GM18502 (cell line): ENCODE data around the gene ADCY2.

Source experiments
- ATAC-seq: cut with Tn5 transposase; IDR thresholded peaks from one replicate; pipeline ENCODE4 v1.9.1; 2021; ENCODE audit warnings: mild to moderate bottlenecking; ENCODE audit not compliant: unreplicated experiment, poor library complexity

The ADCY2 gene

GRCh38 chr5:7851240-7851592 lies 455.3 kb downstream of the ADCY2 start:
- no peak for ATAC-seq

GRCh38 chr5:7851617-7852289 lies 455.8 kb downstream of the ADCY2 start:
- ATAC-seq, result no peak

- ATAC-seq, result no peak
Measured at GRCh38 chr5:7852542-7852941, 456.6 kb downstream of the ADCY2 start.

DNA sequence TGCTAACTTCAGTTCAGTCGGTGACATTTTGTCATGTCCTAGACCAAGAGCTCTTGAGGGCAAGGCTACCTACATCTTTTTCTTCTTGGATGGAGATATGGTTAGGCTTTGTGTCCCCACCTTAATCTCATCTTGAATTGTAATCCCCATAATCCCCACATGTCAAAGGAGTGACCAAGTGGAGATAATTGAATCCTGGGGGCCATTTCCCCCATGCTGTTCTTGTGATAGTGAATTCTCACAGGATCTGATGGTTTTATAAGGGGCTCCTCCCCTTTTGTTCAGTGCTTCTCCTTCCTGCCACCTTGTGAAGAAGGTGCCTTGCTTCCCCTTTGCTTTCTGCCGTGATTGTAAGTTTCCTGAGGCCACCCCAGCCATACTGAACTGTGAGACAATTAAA lies 457.1 kb downstream of the ADCY2 start:
- ATAC-seq, result no peak

GRCh38 chr5:7855611-7856010 lies 459.7 kb downstream of the ADCY2 start:
- ATAC-seq, result no peak

DNA sequence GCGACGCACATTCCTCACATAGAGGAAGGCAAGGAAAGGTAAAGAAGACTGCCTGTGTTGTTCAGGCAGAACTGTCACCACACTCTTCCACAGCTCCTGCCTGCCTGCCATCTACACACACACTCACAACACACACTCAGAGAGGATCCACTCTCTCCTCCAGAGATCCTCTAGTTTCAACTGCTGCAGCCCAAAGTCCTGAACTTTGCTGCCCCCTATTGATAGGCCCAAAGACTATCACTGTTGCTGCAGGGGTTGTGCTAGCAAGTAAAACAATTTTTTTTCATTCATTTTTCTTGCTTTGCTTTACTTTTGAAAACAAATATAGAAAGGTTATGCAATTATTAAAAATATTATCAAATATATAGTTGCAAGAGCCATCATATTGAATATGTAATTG lies 460.9 kb downstream of the ADCY2 start:
- no peak for ATAC-seq

DNA sequence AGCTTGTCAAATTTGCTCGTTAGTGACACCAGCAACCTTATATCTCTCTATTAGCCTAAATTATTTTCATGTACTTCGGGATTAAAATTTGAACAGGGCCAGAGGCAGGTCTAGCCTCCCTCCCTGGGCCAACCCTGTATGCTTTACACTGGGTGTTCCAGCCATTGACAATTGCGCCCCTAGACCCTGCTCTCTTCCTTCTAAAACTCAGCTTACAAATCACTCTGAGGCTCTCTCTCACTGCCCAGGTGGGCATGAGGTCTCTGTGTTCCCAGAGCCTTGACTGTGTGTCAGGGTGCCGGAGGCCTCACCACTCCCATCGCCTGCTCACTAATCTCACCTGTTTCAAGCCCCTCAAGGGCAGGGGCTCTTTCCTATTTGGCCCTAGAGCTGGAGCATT lies 461.4 kb downstream of the ADCY2 start:
- no peak for ATAC-seq

- ATAC-seq, result peak; percentile 59
Measured at GRCh38 chr5:7857926-7858632, 462.1 kb downstream of the ADCY2 start.

GRCh38 chr5:7866196-7866595 lies 470.3 kb downstream of the ADCY2 start:
- ATAC-seq, result no peak

GRCh38 chr5:7867260-7867659 lies 471.3 kb downstream of the ADCY2 start:
- ATAC-seq, result no peak

GRCh38 chr5:7868427-7868772 lies 472.5 kb downstream of the ADCY2 start:
- no peak for ATAC-seq

DNA sequence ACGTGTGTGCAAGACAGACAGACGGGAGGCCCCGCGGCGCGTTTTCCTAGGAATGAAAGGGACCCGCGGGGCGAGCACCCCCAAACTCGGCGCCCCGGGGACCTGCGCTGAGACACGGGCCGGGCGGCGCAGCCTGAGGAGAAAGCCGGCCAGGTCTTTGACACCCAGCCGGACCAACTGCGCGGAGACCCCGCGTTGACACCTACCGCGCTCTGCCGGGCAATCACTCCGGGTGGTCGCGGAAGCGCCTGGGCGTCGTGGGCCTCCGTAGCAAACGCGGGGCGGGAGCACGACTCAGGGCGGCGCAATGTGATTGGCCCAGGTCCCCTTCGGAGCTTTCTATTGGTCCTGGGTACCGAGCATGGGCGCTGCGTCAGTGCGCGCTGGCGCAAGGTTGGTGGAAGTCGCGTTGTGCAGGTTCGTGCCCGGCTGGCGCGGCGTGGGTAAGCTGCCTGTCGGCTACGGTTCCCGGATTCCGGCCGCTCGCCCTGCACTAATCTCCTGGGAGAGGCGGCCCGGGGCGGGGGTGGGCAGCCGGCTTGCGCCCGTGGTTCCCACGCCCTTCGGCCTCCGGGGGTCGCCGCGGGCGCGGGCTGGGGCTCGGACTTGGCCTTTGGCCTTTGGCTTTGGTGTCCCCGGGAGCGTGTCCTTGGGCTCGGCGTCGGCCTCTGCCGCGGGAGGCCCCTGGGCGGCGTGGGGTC lies 473.0 kb downstream of the ADCY2 start, which contains the start of the genes FASTKD3 and MTRR:
Gene FASTKD3, minus strand, starts transcription at position 259 of the 701 bp plus-strand sequence. CDS start 948 bp downstream, outside the sequence.
Gene MTRR, plus strand, starts transcription at position 376 of the 701 bp plus-strand sequence. CDS start 1,647 bp downstream, outside the sequence.
- ATAC-seq, result peak; percentile 98

DNA sequence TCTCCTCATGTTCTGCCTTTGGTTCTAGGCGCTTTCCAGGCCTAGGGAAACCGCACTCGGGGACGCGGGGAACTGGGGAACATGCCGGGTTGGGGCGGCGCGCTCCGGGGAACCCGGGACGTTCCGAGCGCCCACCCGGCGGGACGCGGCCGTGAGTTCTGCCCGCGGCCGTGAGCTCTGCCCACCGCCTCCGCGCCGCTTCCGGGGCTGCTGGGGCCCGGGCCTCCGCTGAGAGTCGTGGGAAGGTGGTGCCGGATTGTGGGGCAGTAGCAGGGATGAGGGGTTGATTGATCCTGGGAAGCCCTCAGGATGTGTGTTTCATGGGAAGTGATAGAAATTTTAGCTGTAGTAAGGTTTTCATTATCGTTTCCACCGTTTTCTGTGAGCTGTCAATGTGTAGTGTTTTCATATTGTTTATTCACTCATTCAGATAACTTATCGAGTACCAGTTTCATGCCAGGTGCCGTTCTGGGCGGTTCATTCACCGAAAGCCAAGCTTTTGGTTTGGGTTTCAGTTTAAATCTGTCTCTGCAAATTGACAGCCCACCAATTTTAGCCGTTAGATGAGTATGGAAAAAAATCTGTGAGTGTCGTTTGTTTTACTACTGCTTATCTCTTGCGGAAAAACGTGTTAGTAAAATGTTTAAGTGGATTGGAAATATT lies 473.7 kb downstream of the ADCY2 start:
- ATAC-seq, result peak; percentile 36

DNA sequence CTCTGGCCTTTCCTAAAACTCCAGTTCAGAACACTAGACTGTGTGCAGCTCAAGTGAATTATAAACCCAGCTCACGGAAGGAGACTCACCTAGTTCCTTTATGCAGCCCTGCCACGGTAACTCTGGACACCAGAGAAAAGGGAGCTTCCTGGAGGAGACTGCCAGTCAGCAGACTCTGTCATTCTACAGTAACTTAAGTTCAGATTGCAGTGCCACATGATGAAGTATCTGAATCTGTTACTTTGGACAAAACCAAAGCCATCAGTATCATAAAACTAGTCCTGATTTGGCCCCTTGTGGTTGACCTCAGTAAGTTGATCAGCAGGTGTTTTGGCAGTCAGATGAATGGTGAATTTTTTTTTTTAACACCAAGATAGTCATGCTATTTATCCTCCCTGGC lies 475.7 kb downstream of the ADCY2 start:
- peak; percentile 17 for ATAC-seq

DNA sequence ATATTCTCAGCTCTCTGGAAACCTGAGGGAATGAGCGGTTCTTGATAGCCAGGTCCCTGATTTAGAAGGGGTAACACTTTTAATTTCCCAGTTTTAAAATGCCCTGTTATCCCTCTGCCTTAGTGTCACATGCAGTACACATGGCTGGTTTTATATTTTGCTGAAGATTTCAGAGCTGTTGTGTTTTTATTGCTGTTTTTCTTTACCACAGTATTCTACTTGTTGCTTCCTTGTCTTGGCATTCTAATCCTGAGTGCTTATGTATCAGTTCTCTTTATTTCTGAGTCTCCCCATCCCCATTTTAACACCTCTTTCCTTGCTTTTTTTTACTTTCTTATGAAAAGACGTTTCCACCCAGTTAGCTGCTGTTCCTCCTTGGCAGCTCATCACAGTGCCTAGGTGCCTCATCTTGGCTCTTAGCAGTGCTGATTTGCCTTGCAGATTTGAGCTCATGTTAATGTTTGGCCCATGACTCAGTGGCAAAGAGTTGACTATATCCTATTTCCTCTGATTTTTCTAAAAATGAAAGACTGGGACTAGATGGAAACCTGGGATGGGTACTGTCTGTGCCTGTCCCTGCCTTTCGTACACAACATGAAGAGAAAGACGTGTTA lies 476.7 kb downstream of the ADCY2 start:
- ATAC-seq, result no peak

GRCh38 chr5:7873216-7873615 lies 477.3 kb downstream of the ADCY2 start:
- ATAC-seq, result no peak

DNA sequence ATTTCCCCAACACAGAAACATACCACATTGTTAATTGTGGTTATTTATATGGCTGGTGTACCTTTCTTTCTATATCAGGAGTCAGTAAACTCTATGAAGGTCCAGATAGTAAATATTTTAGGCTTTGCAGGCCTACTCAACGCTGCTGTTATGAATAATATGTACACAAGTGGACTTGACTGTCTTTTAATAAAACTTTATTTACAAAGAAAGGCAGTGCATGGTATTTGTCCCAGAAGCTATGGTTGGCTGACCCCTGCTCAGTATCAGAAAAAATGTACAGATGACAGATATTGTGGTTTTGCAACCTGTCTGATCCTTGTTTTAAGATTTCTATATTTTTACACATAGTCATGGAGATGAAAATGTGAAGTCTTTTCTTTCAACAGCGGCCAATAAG lies 478.7 kb downstream of the ADCY2 start:
- no peak for ATAC-seq

DNA sequence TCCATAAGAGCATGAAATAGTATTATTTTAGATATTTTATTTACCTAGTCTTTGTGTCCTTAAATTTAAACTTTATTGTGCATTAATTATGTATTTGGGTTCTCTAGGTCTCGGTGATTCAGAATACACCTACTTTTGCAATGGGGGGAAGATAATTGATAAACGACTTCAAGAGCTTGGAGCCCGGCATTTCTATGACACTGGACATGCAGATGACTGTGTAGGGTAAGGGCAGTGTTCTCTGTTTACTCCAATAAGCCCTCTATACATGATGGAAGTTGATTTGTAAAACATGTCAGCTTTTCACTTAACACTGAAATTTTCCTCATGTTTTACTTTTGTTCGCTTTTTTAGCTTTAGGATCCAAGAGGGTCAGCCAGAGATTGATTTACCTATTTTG lies 479.2 kb downstream of the ADCY2 start:
- ATAC-seq, result no peak

DNA sequence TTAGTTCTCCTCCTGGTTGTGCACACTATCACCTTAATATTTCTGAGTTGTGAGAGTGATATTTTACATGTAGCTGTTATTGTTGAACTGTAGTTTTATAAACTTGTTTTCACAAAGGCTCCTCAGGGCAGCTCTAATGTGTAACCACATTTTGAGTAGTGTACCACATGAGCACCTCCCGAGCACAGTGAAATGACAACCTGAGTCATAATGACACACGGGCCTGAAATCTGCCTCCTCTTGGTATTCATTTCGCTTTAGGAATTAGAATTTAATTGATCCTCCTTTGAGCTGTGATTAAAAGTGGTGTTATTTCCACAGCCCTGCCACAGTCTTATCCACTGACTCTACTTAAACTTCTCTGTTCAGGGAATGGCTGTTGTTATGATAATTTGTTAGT lies 480.9 kb downstream of the ADCY2 start:
- ATAC-seq, result peak; percentile 73

DNA sequence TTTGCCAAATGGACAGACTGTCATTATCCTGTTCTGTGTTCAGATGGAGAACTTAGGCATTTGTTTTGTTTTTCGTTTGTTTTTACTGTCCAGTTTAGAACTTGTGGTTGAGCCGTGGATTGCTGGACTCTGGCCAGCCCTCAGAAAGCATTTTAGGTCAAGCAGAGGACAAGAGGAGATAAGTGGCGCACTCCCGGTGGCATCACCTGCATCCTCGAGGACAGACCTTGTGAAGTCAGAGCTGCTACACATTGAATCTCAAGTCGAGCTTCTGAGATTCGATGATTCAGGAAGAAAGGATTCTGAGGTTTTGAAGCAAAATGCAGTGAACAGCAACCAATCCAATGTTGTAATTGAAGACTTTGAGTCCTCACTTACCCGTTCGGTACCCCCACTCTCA lies 481.9 kb downstream of the ADCY2 start:
- ATAC-seq, result no peak
